Measurements from ENCODE around the gene CCL1.

CCL1 gene

GRCh38 chr17:34382621-34383124 lies 19.6 kb upstream of the CCL1 start:
- peak; percentile 80 for DNase-seq

GRCh38 chr17:34379868-34380267 lies 16.8 kb upstream of the CCL1 start:
- DNase-seq = peak; percentile 66

- DNase-seq = peak; percentile 71
These were observed 15.7 kb upstream of the CCL1 start for GRCh38 chr17:34378664-34379101.

- DNase-seq = peak; percentile 51
These were observed 14.2 kb upstream of the CCL1 start for GRCh38 chr17:34377078-34377823.

GRCh38 chr17:34375426-34375997 lies 12.5 kb upstream of the CCL1 start:
- no peak for DNase-seq

- no peak for DNase-seq
These were observed 11.4 kb upstream of the CCL1 start for GRCh38 chr17:34374457-34374856.

- DNase-seq = no peak
These were observed 8.5 kb upstream of the CCL1 start for GRCh38 chr17:34371405-34372100.

- no peak for DNase-seq
These were observed 8.0 kb upstream of the CCL1 start for GRCh38 chr17:34370997-34371395.

GRCh38 chr17:34370376-34370996 lies 7.5 kb upstream of the CCL1 start:
- no peak for DNase-seq

GRCh38 chr17:34369571-34369970 lies 6.5 kb upstream of the CCL1 start:
- DNase-seq = no peak

- DNase-seq = no peak
These were observed 6.0 kb upstream of the CCL1 start for GRCh38 chr17:34368946-34369500.

- no peak for DNase-seq
These were observed 5.3 kb upstream of the CCL1 start for GRCh38 chr17:34368196-34368945.

- DNase-seq = no peak
These were observed 4.6 kb upstream of the CCL1 start for GRCh38 chr17:34367486-34368195.

- DNase-seq = no peak
These were observed 3.6 kb upstream of the CCL1 start for GRCh38 chr17:34366529-34367107.

- no peak for DNase-seq
These were observed 3.0 kb upstream of the CCL1 start for GRCh38 chr17:34366010-34366409.

GRCh38 chr17:34365340-34365739 lies 2.3 kb upstream of the CCL1 start:
- DNase-seq = no peak

GRCh38 chr17:34364751-34365150 lies 1.7 kb upstream of the CCL1 start:
- no peak for DNase-seq

- peak; percentile 87 for DNase-seq
These were observed 1.5 kb downstream of the CCL1 start for GRCh38 chr17:34361478-34362061.

GRCh38 chr17:34360601-34361270 lies 2.3 kb downstream of the CCL1 start:
- DNase-seq = no peak

- DNase-seq = no peak
These were observed 4.4 kb downstream of the CCL1 start for GRCh38 chr17:34358631-34359030.
